Stimulated activated naive CD4-positive, alpha-beta T cell treated with Interleukin-2 at 50 U/mL for 16 hours (primary cell): ENCODE results near the gene PPIP5K1.
"Not testable (repeated sequence)": the region's sequence is repeated elsewhere in the genome, so short reads cannot be mapped to it uniquely, and the experiment has no call there.

ENCODE experiments used
- DNase-seq: peaks from one replicate; lab custom pipeline; 2025; lab: John Stamatoyannopoulos, UW

PPIP5K1 gene

GRCh38 chr15:43545426-43545825 is 44.6 kb downstream of the PPIP5K1 start:
- no peak for DNase-seq

GRCh38 chr15:43544266-43544665 is 45.7 kb downstream of the PPIP5K1 start:
- no peak for DNase-seq

DNA sequence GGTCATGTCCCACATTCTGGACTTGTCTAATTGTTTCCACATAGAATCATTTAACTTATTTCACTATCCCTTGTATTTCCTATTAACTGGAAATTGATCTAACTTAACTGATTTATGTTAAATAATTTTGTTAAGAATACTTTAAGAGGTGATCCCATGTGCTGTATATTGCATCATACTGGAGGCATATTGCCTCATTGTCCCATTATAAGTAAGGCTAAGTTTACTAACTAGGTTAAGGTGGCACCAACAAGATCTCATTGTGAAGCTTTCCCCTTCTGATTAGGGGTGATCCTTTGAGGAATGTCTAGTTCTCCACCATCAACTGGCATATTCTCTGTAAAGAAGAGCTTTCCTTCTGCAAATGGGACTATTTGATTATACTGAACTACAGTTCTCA is 48.2 kb downstream of the PPIP5K1 start:
- no peak for DNase-seq

- DNase-seq, result no peak
Observed at GRCh38 chr15:43538091-43538490, 51.9 kb downstream of the PPIP5K1 start.

DNA sequence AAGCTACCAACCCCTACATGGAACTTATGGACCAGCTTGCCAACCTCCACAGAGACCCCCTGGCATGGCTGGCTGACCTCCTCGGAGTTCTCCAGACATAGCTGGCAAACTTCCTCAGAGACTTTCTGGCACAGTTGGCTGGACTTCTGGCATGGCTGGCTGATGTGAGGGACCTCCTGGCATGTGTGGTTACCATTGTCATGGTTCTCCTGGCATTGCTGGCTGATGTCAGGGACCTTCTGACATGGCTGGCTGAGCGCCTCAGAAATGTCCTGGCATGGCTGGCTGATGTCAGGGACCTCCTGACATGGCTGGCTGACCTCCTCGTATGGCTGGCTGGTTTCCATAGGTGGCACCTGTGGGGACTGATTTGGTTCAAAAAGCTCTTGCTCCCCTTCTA is 55.1 kb downstream of the PPIP5K1 start:
- no peak for DNase-seq

DNA sequence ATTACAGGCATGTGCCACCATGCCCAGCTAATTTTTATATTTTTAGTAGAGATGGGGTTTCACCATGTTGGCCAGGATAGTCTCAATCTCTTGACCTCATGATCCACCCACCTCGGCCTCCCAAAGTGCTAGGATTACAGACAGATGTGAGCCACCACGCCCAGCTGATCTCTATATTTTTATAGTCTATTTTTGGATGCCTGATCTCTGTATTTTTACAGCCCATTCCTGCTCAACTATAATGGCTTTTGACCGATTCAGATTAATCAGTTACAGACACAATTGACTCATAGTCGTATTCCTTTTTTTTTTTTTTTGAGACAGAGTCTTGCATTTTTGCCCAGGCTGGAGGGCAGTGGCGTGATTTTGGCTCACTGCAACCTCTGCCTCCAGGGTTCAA is 57.2 kb downstream of the PPIP5K1 start:
- DNase-seq, result not testable (repeated sequence)

GRCh38 chr15:43531018-43531670 is 58.9 kb downstream of the PPIP5K1 start:
- no peak for DNase-seq

GRCh38 chr15:43529587-43530345 is 60.2 kb downstream of the PPIP5K1 start:
- no peak for DNase-seq

DNA sequence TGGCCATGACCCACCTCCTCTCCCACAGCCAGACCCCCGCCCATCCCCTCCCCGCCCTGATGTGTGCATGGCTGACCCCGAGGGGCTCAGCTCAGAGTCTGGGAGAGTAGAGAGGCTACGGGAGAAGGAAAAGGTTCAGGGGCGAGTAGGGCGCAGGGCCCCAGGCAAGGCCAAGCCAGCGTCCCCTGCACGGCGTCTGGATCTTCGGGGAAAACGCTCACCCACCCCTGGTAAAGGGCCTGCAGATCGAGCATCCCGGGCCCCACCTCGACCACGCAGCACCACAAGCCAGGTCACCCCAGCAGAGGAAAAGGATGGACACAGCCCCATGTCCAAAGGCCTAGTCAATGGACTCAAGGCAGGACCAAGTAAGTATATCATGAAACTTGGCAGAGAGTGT is 60.9 kb downstream of the PPIP5K1 start:
- no peak for DNase-seq

GRCh38 chr15:43528542-43529007 is 61.4 kb downstream of the PPIP5K1 start:
- DNase-seq, result no peak

DNA sequence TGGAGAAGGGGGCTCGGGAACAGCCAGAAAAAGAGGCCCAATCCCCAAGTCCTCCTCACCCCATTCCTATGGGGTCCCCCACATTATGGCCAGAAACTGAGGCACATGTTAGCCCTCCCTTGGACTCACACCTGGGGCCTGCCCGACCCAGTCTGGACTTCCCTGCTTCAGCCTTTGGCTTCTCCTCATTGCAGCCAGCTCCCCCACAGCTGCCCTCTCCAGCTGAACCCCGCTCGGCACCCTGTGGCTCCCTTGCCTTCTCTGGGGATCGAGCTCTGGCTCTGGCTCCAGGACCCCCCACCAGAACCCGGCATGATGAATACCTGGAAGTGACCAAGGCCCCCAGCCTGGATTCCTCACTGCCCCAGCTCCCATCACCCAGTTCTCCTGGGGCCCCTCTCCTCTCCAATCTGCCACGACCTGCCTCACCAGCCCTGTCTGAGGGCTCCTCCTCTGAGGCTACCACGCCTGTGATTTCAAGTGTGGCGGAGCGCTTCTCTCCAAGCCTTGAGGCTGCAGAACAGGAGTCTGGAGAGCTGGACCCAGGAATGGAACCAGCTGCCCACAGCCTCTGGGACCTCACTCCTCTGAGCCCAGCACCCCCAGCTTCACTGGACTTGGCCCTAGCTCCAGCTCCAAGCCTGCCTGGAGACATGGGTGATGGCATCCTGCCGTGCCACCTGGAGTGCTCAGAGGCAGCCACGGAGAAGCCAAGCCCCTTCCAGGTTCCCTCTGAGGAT is 62.0 kb downstream of the PPIP5K1 start:
- DNase-seq, result no peak

DNA sequence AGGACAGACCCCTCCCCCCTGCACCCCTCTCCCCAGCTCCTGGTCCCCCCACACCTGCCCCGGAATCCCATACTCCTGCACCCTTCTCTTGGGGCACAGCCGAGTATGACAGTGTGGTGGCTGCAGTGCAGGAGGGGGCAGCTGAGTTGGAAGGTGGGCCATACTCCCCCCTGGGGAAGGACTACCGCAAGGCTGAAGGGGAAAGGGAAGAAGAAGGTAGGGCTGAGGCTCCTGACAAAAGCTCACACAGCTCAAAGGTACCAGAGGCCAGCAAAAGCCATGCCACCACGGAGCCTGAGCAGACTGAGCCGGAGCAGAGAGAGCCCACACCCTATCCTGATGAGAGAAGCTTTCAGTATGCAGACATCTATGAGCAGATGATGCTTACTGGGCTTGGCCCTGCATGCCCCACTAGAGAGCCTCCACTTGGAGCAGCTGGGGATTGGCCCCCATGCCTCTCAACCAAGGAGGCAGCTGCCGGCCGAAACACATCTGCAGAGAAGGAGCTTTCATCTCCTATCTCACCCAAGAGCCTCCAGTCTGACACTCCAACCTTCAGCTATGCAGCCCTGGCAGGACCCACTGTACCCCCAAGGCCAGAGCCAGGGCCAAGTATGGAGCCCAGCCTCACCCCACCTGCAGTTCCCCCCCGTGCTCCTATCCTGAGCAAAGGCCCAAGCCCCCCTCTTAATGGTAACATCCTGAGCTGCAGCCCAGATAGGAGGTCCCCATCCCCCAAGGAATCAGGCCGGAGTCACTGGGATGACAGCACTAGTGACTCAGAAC is 62.8 kb downstream of the PPIP5K1 start:
- DNase-seq, result no peak

DNA sequence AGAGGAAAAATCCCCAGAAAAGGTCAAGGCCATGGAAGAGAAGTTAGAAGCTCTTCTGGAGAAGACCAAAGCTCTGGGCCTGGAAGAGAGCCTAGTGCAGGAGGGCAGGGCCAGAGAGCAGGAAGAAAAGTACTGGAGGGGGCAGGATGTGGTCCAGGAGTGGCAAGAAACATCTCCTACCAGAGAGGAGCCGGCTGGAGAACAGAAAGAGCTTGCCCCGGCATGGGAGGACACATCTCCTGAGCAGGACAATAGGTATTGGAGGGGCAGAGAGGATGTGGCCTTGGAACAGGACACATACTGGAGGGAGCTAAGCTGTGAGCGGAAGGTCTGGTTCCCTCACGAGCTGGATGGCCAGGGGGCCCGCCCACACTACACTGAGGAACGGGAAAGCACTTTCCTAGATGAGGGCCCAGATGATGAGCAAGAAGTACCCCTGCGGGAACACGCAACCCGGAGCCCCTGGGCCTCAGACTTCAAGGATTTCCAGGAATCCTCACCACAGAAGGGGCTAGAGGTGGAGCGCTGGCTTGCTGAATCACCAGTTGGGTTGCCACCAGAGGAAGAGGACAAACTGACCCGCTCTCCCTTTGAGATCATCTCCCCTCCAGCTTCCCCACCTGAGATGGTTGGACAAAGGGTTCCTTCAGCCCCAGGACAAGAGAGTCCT is 63.6 kb downstream of the PPIP5K1 start:
- DNase-seq, result no peak

DNA sequence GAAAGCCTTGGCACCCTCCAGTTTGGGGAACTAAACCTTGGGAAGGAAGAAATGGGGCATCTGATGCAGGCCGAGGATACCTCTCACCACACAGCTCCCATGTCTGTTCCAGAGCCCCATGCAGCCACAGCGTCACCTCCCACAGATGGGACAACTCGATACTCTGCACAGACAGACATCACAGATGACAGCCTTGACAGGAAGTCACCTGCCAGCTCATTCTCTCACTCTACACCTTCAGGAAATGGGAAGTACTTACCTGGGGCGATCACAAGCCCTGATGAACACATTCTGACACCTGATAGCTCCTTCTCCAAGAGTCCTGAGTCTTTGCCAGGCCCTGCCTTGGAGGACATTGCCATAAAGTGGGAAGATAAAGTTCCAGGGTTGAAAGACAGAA is 64.9 kb downstream of the PPIP5K1 start:
- no peak for DNase-seq

DNA sequence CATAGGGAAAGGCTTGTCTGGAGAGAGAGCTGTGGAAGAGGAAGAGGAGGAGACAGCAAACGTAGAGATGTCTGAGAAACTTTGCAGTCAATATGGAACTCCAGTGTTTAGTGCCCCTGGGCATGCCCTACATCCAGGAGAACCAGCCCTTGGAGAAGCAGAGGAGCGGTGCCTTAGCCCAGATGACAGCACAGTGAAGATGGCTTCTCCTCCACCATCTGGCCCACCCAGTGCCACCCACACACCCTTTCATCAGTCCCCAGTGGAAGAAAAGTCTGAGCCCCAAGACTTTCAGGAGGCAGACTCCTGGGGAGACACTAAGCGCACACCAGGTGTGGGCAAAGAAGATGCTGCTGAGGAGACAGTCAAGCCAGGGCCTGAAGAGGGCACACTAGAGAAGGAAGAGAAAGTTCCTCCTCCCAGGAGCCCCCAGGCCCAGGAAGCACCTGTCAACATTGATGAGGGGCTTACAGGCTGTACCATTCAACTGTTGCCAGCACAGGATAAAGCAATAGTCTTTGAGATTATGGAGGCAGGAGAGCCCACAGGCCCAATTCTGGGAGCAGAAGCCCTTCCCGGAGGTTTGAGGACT is 65.7 kb downstream of the PPIP5K1 start:
- DNase-seq, result no peak

GRCh38 chr15:43523646-43524045 is 66.4 kb downstream of the PPIP5K1 start:
- DNase-seq, result no peak

- no peak for DNase-seq
Observed at GRCh38 chr15:43522247-43522646, 67.8 kb downstream of the PPIP5K1 start.

- no peak for DNase-seq
Observed at GRCh38 chr15:43521419-43521818, 68.6 kb downstream of the PPIP5K1 start.

- DNase-seq, result no peak
Observed at GRCh38 chr15:43520138-43520537, 69.9 kb downstream of the PPIP5K1 start.

DNA sequence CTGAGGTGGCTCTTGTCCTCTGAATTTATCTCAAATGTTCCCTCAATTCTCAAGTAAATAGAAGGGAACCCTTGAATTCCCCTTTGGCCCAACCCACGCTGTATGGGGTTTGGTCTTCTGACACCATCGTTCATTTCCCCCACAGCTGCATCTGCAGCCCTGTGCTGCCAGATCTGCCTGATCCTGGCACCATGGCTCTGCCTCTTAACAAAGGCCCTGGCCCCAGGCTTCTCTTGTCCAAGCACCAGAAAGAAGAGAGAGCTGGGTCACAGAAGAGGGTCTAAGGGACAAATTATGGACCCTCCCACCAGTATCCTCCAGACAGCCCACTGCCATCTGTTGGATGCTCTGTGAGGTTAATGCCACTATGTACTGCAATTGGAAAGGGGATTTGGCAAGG is 70.8 kb downstream of the PPIP5K1 start:
- no peak for DNase-seq

- no peak for DNase-seq
Observed at GRCh38 chr15:43518197-43518761, 71.7 kb downstream of the PPIP5K1 start.
